HepG2 (cell line): ENCODE results near the gene FHIT. TPM values are rescaled to one million over a fixed set of nuclear protein-coding genes. Genes with fewer than 3 reads are reported as not detected.

Source experiments
- ARNT2 ChIP-seq: sonication (generic); formaldehyde crosslinking; IDR thresholded peaks from 2 replicates; pipeline ENCODE4 v1.8.0; 2022; ENCODE audit warnings: mild to moderate bottlenecking, low read depth, missing genetic modification reagents, moderate library complexity
- ATF6 ChIP-seq: sonication (generic); formaldehyde crosslinking; conservative IDR thresholded peaks from 2 replicates; pipeline ENCODE4 v1.4.0; 2020; ENCODE audit warnings: missing genetic modification reagents
- GFI1 ChIP-seq: sonication (generic); formaldehyde crosslinking; IDR thresholded peaks from 2 replicates; pipeline ENCODE4 v1.5.0; 2020; ENCODE audit warnings: missing genetic modification reagents, mild to moderate bottlenecking, borderline replicate concordance
- HNRNPLL ChIP-seq: fragments of 200-400 bp; formaldehyde crosslinking; IDR thresholded peaks from 2 replicates; pipeline ENCODE4 v1.6.1; 2017; ENCODE audit warnings: mild to moderate bottlenecking, low read depth, low read length; ENCODE audit not compliant: poor library complexity, severe bottlenecking
- KDM2A ChIP-seq: sonication (generic); formaldehyde crosslinking; IDR thresholded peaks from 2 replicates; pipeline ENCODE4 v1.4.0; 2020; ENCODE audit warnings: low read depth, missing genetic modification reagents, borderline replicate concordance
- PCBP1 ChIP-seq: fragments of 200-400 bp; formaldehyde crosslinking; IDR thresholded peaks from 2 replicates; pipeline ENCODE4 v1.6.1; 2017; ENCODE audit warnings: mild to moderate bottlenecking, low read depth, low read length, borderline replicate concordance
- ZNF687 ChIP-seq: sonication (generic); formaldehyde crosslinking; IDR thresholded peaks from 2 replicates; pipeline ENCODE4 v1.5.1; 2020; ENCODE audit warnings: mild to moderate bottlenecking, missing genetic modification reagents, moderate library complexity
- ZNF891 ChIP-seq: sonication (generic); formaldehyde crosslinking; IDR thresholded peaks from 2 replicates; pipeline ENCODE4 v1.5.0; 2020; ENCODE audit warnings: mild to moderate bottlenecking, missing genetic modification reagents
- polyA plus RNA-seq, 8 experiments: library from polyadenylated mRNA; depleted of rRNA in 3 of 8; stranded (reverse) in 7 of 8; unstranded in 1 of 8; fragments of >200 nt; fragmentation: Illumina TruSeq in 4 of 8; extraction: Trizol in 4 of 8; gene quantifications; 2 replicates each; pipeline versions ENCODE4 v1.2.1 to v1.2.3, GENCODE V29; 2011 to 2016; ENCODE audit warnings: low read depth in 4 of 8, missing spikeins in 1 of 8, mixed read lengths in 1 of 8; ENCODE audit not compliant: insufficient read depth in 1 of 8
- total RNA-seq, 5 experiments: library from RNA; depleted of rRNA; stranded (reverse); fragments of >200 nt; fragmentation: Illumina TruSeq; extraction: Trizol; gene quantifications; 2 replicates each; pipeline ENCODE4 v1.2.3, GENCODE V29; 2016; ENCODE audit warnings: low read depth in 1 of 5
- TF ChIP-seq, protein P1 (sequence below): sonication (generic); formaldehyde crosslinking; conservative IDR thresholded peaks from 2 replicates; pipeline ENCODE4 v1.4.0; 2020; ENCODE audit warnings: missing genetic modification reagents
- TF ChIP-seq, protein P2 (sequence below): IDR thresholded peaks from 2 replicates; pipeline ENCODE4 v1.6.1; 2012; ENCODE audit warnings: inconsistent platforms
- TF ChIP-seq, protein P3 (sequence below): sonication (generic); formaldehyde crosslinking; IDR thresholded peaks from 2 replicates; pipeline ENCODE4 v1.8.1; 2023; ENCODE audit warnings: missing genetic modification reagents, mild to moderate bottlenecking, borderline replicate concordance

FHIT gene
- total and polyA plus RNA-seq, 2 of the 13 experiments (the other 11 are each of a cell fraction or from before 2014, with no cell fraction given): 4.0 to 4.6 TPM

DNA sequence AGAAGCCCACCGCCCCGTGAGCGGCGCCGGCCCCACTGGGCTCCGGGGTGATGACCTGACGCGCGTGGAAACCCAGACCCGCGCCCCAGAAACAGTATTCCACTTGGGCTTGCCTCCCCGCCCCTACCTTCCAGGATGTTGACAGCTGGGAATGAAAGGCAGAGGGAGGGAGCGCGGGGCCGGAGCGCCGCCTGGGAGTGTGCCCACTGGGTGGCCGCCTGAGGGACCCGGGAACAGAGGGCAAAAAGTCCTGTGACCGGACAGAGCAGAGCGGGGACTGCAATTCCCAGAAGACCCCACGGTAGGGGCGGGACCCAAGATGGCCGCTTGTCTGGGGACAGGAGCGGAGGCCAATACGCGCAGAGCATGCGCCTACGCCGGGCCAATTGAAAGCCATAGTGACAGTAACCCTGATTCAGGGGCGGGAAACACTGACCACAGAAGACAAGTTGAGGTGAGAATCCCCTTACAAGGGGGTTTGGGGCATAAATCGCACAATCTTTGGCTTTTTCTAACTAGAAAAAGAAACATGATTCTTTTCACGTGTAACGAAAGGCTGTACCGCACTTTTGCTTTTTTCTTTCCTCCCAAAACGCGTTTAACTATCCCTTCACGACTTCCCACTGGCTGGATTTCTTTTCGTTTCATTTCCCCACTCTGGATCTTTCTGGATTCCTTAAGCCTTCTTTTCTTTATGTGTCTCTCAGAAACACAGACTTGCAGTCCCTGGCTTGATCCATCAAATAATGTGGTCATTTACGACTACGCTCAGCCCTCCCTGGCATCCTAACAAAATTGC is at the start of gene FHIT (continued):
- TF ChIP-seq ATF6 (CRISPR knock-in tag) (no peak), HNRNPLL (peak; percentile 57), GFI1 (CRISPR knock-in tag) (no peak), ZNF687 (CRISPR knock-in tag) (peak; percentile 80), PCBP1 (0 out of 2 replicates have a peak, but pooled peaks have one; percentile 62), ZNF891 (CRISPR knock-in tag) (peak; percentile 95), ARNT2 (CRISPR knock-in tag) (no peak), KDM2A (CRISPR knock-in tag) (peak; percentile 85)
- TF ChIP-seq, protein P1, sequence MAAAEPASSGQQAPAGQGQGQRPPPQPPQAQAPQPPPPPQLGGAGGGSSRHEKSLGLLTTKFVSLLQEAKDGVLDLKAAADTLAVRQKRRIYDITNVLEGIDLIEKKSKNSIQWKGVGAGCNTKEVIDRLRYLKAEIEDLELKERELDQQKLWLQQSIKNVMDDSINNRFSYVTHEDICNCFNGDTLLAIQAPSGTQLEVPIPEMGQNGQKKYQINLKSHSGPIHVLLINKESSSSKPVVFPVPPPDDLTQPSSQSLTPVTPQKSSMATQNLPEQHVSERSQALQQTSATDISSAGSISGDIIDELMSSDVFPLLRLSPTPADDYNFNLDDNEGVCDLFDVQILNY (CRISPR knock-in tag): peak; percentile 80
- TF ChIP-seq, protein P2, sequence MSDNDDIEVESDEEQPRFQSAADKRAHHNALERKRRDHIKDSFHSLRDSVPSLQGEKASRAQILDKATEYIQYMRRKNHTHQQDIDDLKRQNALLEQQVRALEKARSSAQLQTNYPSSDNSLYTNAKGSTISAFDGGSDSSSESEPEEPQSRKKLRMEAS: peak; percentile 58; the same call in 1 of the 2 replicates
- TF ChIP-seq, protein P3, sequence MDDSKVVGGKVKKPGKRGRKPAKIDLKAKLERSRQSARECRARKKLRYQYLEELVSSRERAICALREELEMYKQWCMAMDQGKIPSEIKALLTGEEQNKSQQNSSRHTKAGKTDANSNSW (CRISPR knock-in tag): no peak
